Epithelial cell of esophagus (primary cell): ENCODE results near the gene KBTBD13.

Experiments used
- DNase-seq: peaks from one replicate; pipeline ENCODE4 v3.0.0; 2010; ENCODE audit warnings: low read depth
- H3K4me3 ChIP-seq: 2 replicates; pipeline ENCODE4 v1.5.1; 2011; ENCODE audit warnings: mild to moderate bottlenecking, low read length, control low read depth
- TF ChIP-seq, protein P1 (sequence below): IDR thresholded peaks from 2 replicates; pipeline ENCODE4 v1.5.1; 2011; ENCODE audit warnings: low read depth, mild to moderate bottlenecking, low read length, control low read depth, inconsistent platforms; ENCODE audit not compliant: insufficient read depth; ENCODE audit errors: missing control alignments

The KBTBD13 gene

DNA sequence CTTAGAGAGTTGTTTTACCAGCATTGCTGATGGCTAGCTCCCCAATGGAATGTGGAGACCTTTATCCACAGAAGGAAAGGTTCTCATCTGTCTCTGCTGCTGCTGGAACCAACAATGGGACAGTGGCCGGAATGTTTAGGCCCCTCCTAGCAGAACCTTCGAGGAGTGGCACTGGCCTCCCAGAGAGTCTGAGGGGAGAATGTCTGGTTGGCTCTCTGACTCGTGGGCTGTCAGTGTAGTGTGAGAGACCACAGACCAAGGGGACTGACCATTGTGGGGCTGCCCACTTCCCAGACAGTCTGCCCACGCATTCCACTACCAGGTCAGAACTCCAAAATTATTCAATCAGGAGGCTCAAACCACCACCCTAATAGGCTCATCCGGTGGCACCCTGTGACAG, 13.8 kb upstream of the KBTBD13 start:
- no peak overlapping the region for H3K4me3 ChIP-seq
- no peak for DNase-seq
- TF ChIP-seq, protein P1, sequence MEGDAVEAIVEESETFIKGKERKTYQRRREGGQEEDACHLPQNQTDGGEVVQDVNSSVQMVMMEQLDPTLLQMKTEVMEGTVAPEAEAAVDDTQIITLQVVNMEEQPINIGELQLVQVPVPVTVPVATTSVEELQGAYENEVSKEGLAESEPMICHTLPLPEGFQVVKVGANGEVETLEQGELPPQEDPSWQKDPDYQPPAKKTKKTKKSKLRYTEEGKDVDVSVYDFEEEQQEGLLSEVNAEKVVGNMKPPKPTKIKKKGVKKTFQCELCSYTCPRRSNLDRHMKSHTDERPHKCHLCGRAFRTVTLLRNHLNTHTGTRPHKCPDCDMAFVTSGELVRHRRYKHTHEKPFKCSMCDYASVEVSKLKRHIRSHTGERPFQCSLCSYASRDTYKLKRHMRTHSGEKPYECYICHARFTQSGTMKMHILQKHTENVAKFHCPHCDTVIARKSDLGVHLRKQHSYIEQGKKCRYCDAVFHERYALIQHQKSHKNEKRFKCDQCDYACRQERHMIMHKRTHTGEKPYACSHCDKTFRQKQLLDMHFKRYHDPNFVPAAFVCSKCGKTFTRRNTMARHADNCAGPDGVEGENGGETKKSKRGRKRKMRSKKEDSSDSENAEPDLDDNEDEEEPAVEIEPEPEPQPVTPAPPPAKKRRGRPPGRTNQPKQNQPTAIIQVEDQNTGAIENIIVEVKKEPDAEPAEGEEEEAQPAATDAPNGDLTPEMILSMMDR = no peak

- DNase-seq = peak; percentile 40
- no peak overlapping the region for H3K4me3 ChIP-seq
- TF ChIP-seq, protein P1 = no peak
These were observed 10.4 kb upstream of the KBTBD13 start for GRCh38 chr15:65066001-65066634.

GRCh38 chr15:65066635-65067316, 9.8 kb upstream of the KBTBD13 start:
- no peak overlapping the region for H3K4me3 ChIP-seq
- TF ChIP-seq, protein P1 = no peak
- no peak for DNase-seq

- DNase-seq = no peak
- H3K4me3 ChIP-seq = no peak overlapping the region
- TF ChIP-seq, protein P1 = no peak
These were observed 9.3 kb upstream of the KBTBD13 start for GRCh38 chr15:65067317-65067644.

DNA sequence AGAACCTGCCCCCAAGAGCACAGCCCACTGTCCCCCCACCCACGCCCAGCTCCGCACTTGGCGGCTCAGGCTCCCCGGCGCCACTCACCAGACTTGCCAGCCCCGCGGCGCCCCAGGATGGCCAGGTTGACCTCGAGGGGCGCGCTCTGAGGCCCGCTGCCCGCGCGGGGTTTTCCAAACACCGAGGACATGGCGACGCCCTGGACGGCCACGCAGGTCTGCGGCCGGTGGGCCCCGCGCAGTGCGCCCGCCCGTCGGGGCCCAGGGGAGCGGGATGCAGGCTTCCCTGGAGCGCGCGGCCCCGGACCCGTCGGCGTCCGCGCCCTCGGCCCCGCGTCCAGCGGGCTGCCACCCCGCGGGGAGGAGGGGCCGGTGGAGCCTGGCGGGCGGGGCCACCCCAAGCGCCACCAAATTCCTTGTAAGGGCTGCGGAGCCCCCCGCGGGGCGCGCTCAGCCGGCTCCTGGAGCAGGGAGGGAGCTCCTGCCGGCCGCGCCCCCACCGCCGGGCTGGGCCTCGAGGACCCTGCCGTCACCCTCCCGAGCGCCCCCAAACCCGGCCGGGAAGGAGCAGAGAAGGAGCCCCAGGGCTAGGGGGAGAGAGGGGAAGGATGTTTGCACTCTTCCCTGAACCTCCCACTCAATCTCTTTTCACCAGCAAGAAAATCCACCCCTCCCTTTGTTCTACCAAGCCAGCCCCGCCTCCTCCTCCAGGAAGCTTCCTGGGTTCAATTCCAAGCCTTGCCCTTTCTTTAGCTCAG, 8.7 kb upstream of the KBTBD13 start, which contains the start of gene RASL12:
RASL12 (minus strand) TSS at position 347 of the 758 bp plus-strand sequence; CDS start at position 191, 156 bp downstream.
- TF ChIP-seq, protein P1 = no peak
- no peak for DNase-seq
- H3K4me3 ChIP-seq = no peak within 1 kb of the TSS

DNA sequence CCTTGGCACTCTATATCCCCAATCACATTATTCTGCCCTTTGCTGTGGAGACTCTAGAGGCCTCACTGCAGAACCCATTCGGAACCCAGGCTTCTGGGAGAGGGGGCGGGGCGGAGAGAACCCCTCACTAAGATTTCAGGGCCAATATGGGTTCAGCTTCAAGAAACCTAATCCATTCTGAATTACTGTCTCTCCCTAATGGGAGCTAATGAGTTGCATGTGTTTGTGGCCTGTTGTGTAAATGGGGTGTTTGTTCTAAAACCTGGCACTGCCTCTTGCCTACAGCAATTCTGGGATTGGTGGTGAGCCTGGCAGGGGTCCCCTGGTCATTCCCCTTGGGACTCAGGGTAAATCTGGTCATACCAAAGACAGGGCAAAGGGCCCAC, 8.2 kb upstream of the KBTBD13 start:
- no peak for DNase-seq
- TF ChIP-seq, protein P1 = no peak
- H3K4me3 ChIP-seq = no peak overlapping the region
